GM19351 (cell line): ENCODE data around the gene FOXE3.
"Not testable (repeated sequence)": the region's sequence is repeated elsewhere in the genome, so short reads cannot be mapped to it uniquely, and the experiment has no call there.

ENCODE experiments used
- ATAC-seq: cut with Tn5 transposase; IDR thresholded peaks from one replicate; pipeline ENCODE4 v1.9.1; 2021; ENCODE audit warnings: mild to moderate bottlenecking, moderate library complexity; ENCODE audit not compliant: unreplicated experiment

The FOXE3 gene

DNA sequence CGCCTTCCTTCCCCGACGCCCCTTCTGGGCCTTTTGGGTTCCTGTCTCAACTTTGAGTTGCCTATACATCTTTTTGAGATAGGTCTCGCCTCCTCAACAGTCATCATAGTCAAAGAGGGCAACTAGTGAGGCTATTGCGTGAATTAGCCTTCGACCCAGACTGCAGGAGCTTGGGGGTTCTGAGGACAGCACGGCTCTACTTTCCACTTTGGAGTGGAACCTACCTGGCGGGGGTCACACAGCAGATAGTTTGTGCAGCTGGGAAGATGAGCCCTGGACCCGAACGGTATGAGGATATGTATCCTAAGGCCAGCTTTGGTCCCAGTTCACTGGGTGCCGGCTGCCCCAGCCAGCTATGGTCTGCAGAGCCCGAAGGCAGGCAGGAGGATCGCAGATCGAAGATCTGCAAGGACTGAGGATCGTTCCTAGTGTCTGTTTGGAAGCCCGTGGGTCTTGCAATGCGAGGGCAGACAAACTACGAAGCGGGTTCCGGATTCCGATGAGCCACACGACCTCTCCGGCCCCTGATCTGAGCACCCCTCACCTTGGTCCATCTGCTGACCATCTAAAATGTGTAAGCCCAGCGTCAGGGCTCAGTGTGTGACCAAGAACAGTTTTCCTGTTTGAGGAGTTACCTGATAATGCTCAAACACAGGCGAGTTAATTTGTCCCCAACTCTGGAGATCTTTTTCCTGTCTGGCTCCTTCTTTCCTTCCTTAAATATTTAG, 29.9 kb downstream of the FOXE3 start:
- no peak for ATAC-seq

DNA sequence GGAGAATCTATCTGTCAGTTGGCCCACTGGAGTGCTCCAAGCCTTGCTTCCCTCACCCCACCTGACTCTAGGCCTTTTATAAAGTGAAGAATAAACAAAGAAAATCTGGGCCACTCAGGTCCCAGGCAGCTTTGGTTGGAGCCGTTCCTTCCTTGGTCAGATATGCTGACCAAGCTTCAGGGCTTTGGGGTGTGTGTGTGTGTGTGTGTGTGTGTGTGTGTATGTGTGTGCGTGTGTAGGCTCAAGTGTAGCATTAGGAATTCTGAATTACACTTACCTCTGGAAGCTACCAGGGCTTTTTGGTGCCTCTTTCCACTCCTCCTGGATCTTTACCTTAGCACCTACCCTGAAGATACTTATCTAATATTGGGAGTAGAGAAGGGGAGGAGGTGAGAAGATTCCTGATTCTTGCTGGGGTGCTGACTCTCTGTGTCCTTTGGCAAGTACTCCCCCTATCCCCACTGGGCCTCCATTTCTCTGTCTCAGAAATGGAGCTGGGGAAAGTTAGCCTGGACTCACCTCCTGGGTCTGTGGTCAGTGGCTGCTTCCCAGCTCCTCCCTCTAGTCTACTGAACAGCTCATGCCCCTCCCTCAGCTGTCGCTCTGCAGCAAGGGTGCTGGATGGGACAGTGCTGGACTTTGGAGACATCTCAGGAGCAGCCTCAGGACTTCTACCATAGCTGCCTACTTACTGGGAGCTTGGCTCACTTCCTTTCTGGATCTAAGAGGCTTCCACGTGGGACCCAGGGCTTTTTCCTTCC, 32.6 kb downstream of the FOXE3 start:
- no peak for ATAC-seq

DNA sequence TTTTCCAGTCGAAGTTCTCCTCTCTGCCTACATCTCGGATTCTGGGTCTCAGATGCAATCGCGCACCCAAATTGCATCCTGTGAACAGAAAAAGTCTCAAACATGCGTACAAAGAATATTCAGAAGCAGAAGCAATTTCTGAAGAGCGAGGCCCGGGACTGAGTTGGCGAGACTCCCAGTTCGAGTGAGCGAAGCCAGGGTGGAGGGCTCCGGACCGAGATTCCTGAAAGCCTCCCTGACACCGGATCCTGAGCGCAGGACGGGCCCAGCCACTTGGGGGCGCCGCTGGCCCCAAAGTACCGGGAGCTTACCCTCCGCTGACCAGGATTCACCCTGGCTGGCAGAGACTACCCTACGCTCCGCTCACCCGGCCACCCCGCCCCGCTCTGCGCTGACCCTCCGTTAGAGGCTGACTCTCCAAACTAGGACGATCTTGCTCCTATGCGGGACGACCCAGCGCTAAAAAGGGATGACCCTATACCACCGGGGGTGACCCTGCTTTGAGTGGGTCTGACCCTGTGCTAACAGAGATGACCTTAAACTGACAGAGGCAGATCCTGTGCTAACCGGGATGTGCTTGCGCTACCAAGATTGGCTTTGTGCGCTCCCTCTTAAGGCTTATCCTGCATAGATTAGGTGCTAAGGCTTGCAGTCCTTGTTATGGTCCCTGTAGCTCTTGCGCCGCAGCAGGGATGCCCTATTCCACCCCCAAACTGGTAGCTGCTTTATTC, 33.9 kb downstream of the FOXE3 start:
- no peak for ATAC-seq

DNA sequence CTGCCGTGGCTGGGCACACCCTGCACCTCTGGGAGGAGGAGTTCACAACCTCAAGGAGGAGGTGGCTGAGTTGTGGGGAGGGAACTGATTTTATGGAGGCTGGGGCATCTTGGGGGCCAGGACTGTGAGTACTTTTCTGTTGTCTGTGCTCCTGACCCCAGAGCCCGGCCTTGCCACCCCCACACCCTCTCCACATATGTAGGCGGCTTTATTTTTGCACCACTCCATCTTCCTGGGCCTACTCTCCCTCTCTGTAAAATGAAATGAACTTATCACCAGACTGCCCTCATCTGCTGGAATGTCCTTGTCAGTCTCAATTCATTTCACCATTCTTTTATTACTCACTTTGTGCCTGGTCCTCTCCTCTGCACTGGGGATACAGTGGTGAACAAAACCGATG, 34.5 kb downstream of the FOXE3 start:
- ATAC-seq: no peak

DNA sequence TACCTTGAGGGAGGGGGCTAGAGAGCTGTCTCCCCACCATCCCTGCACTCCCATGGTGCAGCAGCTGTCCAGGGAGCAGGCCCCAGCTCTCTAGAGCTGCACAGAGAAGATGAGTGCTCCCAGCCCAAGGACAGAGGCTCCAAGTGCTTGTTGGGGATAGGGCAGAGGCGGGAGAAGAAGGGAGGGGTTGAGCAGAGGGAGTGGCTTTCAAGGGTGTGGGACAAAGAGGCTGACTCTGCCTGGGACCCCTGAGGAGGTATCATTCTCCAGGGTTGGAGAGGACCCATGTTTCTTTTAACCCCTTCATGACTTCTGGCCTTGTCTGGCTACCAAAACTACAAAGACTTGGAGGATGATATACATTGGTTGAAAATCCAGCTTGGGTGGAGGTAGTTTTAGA, 36.3 kb downstream of the FOXE3 start:
- ATAC-seq: no peak

DNA sequence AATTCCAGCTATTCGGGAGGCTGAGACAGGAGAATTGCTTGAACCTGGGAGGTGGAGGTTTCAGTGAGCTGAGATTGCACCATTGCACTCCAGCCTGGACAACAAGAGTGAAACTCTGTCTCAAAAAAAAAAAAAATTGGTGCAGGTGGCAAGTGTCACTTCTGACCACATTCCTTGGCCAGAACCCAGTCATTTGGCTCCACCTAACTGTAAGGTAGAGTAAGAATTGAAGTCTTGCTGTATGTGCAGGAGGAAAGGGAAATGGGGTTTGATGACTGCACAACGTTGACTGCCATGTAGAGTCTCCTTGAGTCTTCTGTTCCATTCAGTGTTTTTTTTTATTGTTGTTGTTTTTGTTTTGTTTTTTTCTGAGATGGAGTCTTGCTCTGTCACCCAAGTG, 37.8 kb downstream of the FOXE3 start:
- not testable (repeated sequence) for ATAC-seq

DNA sequence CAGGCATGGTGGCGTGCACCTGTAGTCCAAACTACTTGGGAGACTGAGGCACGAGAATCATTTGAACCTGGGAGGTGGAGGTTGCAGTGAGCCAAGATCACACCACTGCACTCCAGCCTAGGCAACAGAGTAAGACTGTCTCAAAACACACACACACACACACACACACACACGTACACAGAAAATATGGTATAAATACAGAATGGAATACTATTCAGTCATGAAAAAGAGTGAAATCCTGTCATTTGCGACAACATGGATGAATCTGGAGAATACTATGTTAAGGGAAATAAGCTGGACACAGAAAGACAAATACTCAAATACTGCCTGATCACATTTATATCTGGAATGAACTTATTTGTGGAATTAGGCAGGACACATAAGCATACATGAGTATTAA, 40.2 kb downstream of the FOXE3 start:
- ATAC-seq: no peak

DNA sequence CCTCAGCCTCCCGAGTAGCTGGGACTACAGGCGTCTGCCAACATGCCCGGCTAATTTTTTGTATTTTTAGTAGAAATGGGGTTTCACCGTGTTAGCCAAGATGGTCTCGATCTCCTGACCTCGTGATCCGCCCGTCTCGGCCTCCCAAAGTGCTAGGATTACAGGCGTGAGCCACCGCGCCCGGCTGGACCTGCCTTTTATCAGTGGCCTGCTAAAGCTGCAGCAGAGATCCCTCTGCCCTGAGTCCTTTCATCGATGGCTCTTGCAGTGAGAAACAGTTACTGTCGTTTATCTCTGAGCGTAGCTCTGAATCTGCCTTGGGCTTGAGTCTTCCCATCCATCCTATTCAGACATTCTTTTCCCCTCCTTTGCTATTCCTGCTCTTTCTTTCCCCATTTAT, 41.5 kb downstream of the FOXE3 start:
- not testable (repeated sequence) for ATAC-seq

DNA sequence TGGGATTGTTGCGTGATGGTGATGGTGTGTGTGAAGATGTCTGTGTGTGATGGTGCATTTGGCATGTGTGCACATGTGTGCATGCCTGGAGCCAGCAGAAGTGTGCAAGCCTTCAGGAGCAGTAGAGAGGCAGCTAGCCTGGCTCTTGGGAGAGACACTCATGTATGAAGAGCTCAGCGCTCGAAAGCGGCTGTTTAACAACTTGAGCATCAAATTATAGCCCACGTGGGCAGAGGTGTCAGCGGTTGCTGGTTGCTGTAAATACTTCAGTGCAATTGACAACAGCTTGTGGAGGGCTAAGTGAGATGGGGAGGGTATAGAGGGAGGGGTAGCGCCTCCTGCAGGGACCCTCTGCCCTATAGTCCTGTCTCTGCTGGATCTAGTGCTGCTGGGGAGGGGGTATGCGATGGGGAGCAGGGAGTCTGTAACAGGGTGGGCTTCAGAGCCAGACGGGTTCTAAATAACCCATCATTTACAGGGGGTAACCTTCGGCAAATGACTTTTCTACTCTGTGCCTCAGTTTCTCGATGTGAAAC, 43.2 kb downstream of the FOXE3 start:
- ATAC-seq: no peak

DNA sequence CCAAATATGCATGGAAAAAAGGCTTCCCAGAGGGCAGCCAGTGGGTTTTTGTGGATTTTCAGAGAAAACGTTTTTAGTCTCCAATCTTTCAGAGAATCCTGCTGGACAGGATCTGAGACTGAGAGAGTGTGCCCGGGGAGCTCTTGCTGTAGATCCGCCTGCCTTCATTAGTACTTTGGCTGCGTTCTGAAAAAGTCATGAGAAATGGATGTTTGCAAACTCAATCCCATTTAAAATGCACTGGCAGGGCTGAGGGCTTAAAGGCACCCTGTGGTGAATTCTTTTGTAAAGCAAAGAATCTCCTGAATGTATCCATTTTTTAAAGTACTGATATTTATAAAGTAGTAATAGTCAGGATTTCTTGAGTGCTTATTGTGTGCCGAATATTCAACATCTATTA, 44.0 kb downstream of the FOXE3 start:
- no peak for ATAC-seq

DNA sequence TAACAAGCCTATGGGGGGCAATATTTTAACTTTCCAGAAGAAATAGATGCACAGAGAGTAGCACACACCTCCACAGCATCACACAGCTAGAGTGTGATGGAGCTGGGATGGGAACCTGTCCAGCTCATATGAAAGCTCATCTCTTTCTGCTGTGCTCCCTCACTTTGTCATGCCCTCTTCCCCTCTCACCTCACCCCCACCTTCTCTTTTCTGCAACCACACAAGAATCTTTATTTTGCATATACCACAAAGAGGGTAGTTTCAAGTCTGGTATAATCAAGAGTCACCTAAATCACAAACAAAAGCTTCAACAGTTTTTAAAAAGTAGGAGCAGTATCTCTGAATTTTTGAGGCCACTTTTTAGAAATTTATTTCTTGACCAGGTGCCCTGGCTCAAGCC, 44.4 kb downstream of the FOXE3 start:
- no peak for ATAC-seq

DNA sequence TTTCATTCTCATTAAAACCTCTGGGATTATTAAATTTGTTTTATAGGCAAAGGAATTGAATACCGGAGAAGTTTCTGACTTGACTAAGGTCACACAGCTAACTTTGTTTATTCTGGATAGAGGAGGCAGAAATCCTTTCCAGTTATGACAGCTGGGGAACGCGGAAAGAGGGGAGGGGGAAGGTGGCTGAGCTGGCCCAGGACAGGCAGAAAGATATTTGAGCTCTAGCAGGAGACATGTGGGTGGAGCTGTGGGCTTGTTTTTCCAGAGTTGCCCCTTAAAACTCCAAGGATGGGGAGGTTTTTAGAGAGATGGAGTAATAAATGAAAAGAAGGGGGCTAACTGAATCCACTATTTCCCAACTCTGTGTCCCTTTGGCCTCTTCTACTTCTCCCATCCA, 49.5 kb downstream of the FOXE3 start:
- no peak for ATAC-seq
